Right lobe of liver (tissue), 4 donors: ENCODE data around the gene CFAP43.

Source experiments
- POLR2A ChIP-seq: fragments of 450-650 bp; IDR thresholded peaks from one replicate; pipeline ENCODE4 v1.6.1; 2017; ENCODE audit warnings: antibody characterized with exemption, mild to moderate bottlenecking
- TF ChIP-seq, protein P1 (sequence below), 4 donors: fragments of 200-600 bp in 3 of 4; fragments of 450-650 bp in 1 of 4; IDR thresholded peaks; one replicate each; pipeline versions ENCODE4 v1.5.1 to v1.8.0; 2016 to 2022; ENCODE audit warnings: antibody characterized with exemption in 4 of 4, mild to moderate bottlenecking in 2 of 4
- donor health status: DM: no; HTN: no; CAD: no.
- donor health status: DM: no; HTN: no; CAD: no.
- donor health status: DM: no; HTN: yes; CAD: no.

DNA sequence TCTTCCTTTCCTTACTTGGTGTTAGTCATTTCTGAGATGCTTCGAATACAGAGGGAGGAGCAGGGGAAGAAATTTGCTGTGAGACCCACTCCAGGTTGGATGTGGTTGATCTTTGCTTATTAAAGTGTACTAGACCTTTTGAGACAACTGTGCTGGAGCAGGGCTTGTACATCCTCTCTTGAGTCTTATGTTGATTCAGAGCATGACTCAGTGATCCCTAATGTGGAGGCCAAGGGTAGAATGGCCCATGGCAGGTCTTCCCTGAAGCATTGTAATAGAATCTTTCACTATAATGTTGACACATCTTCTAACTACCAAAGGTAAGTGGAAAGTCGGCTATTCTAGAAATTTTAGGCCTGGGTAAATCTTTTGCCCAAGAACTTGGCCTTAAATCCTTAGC is 127.2 kb downstream of the CFAP43 start:
- TF ChIP-seq, protein P1, sequence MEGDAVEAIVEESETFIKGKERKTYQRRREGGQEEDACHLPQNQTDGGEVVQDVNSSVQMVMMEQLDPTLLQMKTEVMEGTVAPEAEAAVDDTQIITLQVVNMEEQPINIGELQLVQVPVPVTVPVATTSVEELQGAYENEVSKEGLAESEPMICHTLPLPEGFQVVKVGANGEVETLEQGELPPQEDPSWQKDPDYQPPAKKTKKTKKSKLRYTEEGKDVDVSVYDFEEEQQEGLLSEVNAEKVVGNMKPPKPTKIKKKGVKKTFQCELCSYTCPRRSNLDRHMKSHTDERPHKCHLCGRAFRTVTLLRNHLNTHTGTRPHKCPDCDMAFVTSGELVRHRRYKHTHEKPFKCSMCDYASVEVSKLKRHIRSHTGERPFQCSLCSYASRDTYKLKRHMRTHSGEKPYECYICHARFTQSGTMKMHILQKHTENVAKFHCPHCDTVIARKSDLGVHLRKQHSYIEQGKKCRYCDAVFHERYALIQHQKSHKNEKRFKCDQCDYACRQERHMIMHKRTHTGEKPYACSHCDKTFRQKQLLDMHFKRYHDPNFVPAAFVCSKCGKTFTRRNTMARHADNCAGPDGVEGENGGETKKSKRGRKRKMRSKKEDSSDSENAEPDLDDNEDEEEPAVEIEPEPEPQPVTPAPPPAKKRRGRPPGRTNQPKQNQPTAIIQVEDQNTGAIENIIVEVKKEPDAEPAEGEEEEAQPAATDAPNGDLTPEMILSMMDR (IDR thresholded peaks at IDR 0.05) = no peak
- no peak for TF ChIP-seq POLR2A
